Fibroblast of mammary gland (primary cell): ENCODE data around the gene ATG13.
A peak's percentile ranks its signal among the peaks of the same experiment; 100 is the strongest.

Experiments
- DNase-seq: peaks from one replicate; pipeline ENCODE4 v3.0.0-alpha.2; 2010; ENCODE audit warnings: low read depth
- H3K4me3 ChIP-seq: 2 replicates; pipeline ENCODE4 v1.5.1; 2011; ENCODE audit warnings: low read depth, mild to moderate bottlenecking, low read length, moderate library complexity; ENCODE audit not compliant: control insufficient read depth
- CTCF ChIP-seq: conservative IDR thresholded peaks from 2 replicates; pipeline ENCODE4 v1.5.1; 2011; ENCODE audit warnings: low read depth, low read length, inconsistent platforms; ENCODE audit not compliant: control insufficient read depth, insufficient read depth

ATG13 gene

GRCh38 chr11:46673713-46674462 is 56.5 kb downstream of the ATG13 start:
- DNase-seq: no peak
- no peak overlapping the region for H3K4me3 ChIP-seq
- no peak for TF ChIP-seq CTCF

DNA sequence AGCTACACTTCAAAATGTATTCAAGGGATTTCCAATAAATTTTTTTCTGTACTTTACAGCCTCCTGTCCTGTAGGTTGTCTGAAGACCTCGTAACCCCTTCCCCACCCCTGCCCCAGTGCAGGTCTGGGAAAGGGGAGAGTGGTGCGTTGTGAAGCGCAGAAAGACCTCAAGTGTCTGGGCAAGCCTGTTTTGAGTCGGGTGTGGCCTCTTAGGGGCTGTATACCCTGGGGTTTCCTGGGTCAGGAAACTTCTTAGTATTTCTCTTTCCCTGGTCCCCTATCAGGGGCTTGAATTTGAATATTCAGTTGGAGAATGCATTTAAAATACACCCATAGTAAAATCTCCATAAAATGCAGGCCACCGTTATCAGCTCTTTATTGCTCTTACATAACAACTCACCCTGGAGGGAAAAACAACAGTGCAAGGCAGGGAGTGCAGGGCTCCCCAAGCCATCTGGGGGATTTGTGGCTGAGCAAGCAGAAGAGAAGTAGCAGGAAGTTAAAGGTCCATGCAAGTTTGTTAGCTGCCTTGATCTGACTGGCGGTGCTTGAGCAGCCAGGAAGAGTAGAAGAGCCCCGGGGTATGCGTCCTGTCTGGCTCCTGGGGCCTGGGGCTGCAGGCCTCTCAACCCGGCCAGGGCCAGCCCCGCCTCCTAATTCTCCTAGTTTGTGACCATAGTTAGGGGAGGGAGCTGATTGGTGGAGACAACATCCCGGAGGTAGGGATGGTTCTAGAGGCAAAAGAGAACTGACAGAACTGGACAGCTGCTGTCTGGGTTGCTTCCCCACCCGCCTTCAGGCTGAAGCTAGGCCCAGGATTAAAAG is 57.3 kb downstream of the ATG13 start:
- no peak overlapping the region for H3K4me3 ChIP-seq
- no peak for TF ChIP-seq CTCF
- no peak for DNase-seq

- TF ChIP-seq CTCF: peak; percentile 20
- DNase-seq: peak; percentile 72
- no peak overlapping the region for H3K4me3 ChIP-seq
Measured at GRCh38 chr11:46675288-46675851, 58.0 kb downstream of the ATG13 start.

- H3K4me3 ChIP-seq: no peak overlapping the region
- TF ChIP-seq CTCF: no peak
- DNase-seq: no peak
Measured at GRCh38 chr11:46675949-46676348, 58.6 kb downstream of the ATG13 start.

GRCh38 chr11:46676436-46677158 is 59.2 kb downstream of the ATG13 start:
- H3K4me3 ChIP-seq: no peak overlapping the region
- no peak for TF ChIP-seq CTCF
- DNase-seq: no peak

DNA sequence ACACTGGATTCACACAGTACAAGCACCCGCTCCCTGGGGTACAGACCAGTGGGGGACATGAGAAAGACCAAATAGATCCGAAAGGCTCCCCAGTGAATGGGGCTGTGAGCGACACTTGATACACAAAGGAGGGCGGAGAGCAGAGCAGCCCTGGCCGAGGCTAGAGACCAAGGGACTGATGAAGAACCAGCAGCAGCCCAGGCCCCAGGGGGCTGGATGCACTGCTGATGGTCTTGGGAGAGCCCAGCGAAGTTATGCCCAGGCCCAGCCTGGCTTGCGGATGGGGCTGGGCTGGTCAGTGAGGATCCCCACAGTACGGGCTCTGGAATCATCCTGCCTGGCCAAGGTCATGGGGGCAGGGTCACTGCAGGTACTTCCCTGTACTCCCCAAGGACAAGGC is 59.8 kb downstream of the ATG13 start:
- DNase-seq: no peak
- TF ChIP-seq CTCF: no peak
- no peak overlapping the region for H3K4me3 ChIP-seq
